Stimulated activated memory B cell treated with anti-CD40 and anti-IgM and Interleukin-4, amounts not matched to agents 10 μg/mL and 1 μg/mL and 100 μg/mL, for 72 hours (primary cell): ENCODE data around the gene TMEM236.

Source experiments
- ATAC-seq: fragments of 150-1000 bp; cut with Tn5 transposase; 2 replicates; pipeline ENCODE4 v1.10.0; 2021
- H3K27ac Mint-ChIP-seq: one replicate; pipeline ENCODE4 v1.8.0; 2022; ENCODE audit warnings: mild to moderate bottlenecking, mixed read lengths
- H3K27me3 Mint-ChIP-seq: one replicate; pipeline ENCODE4 v1.8.0; 2022; ENCODE audit warnings: mixed read lengths
- H3K36me3 Mint-ChIP-seq: one replicate; pipeline ENCODE4 v1.8.0; 2022; ENCODE audit warnings: mixed read lengths
- H3K4me1 Mint-ChIP-seq: one replicate; pipeline ENCODE4 v1.8.0; 2022; ENCODE audit warnings: mixed read lengths
- H3K4me3 Mint-ChIP-seq: one replicate; pipeline ENCODE4 v1.8.0; 2022; ENCODE audit warnings: mild to moderate bottlenecking, moderate library complexity, mixed read lengths
- H3K9me3 Mint-ChIP-seq: one replicate; pipeline ENCODE4 v1.8.0; 2022; ENCODE audit warnings: mixed read lengths

TMEM236 gene

DNA sequence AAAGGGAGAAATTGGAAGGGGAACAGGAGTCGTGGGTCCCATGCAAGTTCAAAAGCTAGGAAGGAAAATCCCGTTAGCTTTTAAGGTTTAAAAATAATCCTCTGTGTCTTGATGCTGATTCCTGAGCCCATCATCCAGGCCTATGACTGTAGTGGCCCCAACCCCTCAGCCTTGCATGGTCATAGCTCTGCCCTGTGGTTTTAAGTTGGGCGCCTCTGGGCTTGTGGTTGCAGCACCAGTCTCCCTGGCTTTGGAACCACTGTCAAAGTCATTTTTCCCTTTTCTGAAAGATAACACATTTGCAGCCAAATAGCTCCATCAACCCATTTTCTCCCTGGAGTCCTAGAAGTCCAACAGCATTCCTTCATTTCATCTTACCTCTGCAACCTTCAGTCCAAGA is 13.6 kb downstream of the TMEM236 start:
- Mint-ChIP-seq H3K27ac (no peak overlapping the region), H3K9me3 (peaks cover 10% of the 10 kb centered on the region), H3K36me3 (no peaks in the 10 kb centered on the region), H3K4me1 (no peaks in the 10 kb centered on the region), H3K4me3 (no peak overlapping the region), H3K27me3 (no peaks in the 10 kb centered on the region)
- no peak for ATAC-seq

DNA sequence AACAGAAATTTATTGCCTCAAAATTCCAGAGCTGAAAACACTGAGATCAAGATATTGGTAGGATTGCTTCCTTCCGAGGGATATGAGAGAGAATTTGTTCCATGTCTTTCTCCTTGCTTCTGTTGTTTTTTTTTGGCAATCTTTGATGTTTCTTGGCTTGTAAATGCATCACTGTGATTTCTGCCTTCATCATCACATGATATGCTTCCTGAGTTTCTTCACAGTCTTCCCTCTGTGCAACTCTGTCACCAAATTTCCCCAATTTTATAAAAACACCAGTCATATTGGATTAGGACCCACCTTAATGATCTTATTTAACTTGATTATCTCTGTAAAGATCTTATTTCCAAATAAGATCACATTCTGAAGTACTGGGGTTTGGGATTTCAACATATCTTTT is 14.7 kb downstream of the TMEM236 start:
- Mint-ChIP-seq H3K27me3 (no peaks in the 10 kb centered on the region), H3K4me1 (no peaks in the 10 kb centered on the region), H3K4me3 (no peak overlapping the region), H3K27ac (no peak overlapping the region), H3K9me3 (peaks cover 8% of the 10 kb centered on the region), H3K36me3 (no peaks in the 10 kb centered on the region)
- ATAC-seq = no peak

- no peak overlapping the region for H3K27ac Mint-ChIP-seq
- peaks cover 8% of the 10 kb centered on the region for H3K9me3 Mint-ChIP-seq
- H3K27me3 Mint-ChIP-seq = no peaks in the 10 kb centered on the region
- H3K4me1 Mint-ChIP-seq = no peaks in the 10 kb centered on the region
- ATAC-seq = no peak
- no peak overlapping the region for H3K4me3 Mint-ChIP-seq
- no peaks in the 10 kb centered on the region for H3K36me3 Mint-ChIP-seq
These were observed 16.5 kb downstream of the TMEM236 start for GRCh38 chr10:17768496-17768895.

- Mint-ChIP-seq H3K9me3 (peaks cover 8% of the 10 kb centered on the region), H3K4me3 (no peak overlapping the region), H3K36me3 (no peaks in the 10 kb centered on the region), H3K27me3 (no peaks in the 10 kb centered on the region), H3K4me1 (no peaks in the 10 kb centered on the region), H3K27ac (no peak overlapping the region)
- ATAC-seq = no peak
These were observed 17.0 kb downstream of the TMEM236 start for GRCh38 chr10:17768957-17769356.

- Mint-ChIP-seq H3K4me3 (no peak overlapping the region), H3K4me1 (no peaks in the 10 kb centered on the region), H3K36me3 (no peaks in the 10 kb centered on the region), H3K27me3 (peaks cover 8% of the 10 kb centered on the region), H3K27ac (no peak overlapping the region), H3K9me3 (peaks cover 5% of the 10 kb centered on the region)
- no peak for ATAC-seq
These were observed 19.0 kb downstream of the TMEM236 start for GRCh38 chr10:17771017-17771416.

DNA sequence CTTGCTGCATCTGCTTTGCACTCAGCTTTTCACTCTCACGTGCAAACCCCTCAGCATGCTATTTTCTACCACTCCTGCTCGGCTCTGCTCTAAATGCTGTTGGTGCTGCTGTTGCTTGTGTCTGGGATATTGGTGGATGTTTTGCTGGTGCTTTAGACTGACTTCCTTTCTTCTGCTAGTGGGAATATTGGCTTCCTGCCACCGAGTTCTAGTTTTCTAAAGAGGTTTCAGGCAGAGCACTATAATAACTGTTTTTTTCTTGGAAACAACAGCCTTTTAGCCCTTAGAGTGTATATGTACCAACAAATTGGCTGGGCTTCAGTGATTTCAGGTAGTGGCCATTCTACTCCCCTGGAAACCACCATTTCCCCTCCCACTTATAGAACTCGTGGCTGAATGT is 27.8 kb downstream of the TMEM236 start:
- H3K4me3 Mint-ChIP-seq = no peak overlapping the region
- H3K4me1 Mint-ChIP-seq = no peaks in the 10 kb centered on the region
- no peak overlapping the region for H3K27ac Mint-ChIP-seq
- peaks cover 18% of the 10 kb centered on the region for H3K27me3 Mint-ChIP-seq
- ATAC-seq = no peak
- peaks cover 3% of the 10 kb centered on the region for H3K9me3 Mint-ChIP-seq
- no peaks in the 10 kb centered on the region for H3K36me3 Mint-ChIP-seq

GRCh38 chr10:17780727-17781126 is 28.7 kb downstream of the TMEM236 start:
- Mint-ChIP-seq H3K36me3 (no peaks in the 10 kb centered on the region), H3K4me1 (no peaks in the 10 kb centered on the region), H3K9me3 (peaks cover 3% of the 10 kb centered on the region), H3K27me3 (peaks cover 15% of the 10 kb centered on the region), H3K27ac (no peak overlapping the region), H3K4me3 (no peak overlapping the region)
- no peak for ATAC-seq

DNA sequence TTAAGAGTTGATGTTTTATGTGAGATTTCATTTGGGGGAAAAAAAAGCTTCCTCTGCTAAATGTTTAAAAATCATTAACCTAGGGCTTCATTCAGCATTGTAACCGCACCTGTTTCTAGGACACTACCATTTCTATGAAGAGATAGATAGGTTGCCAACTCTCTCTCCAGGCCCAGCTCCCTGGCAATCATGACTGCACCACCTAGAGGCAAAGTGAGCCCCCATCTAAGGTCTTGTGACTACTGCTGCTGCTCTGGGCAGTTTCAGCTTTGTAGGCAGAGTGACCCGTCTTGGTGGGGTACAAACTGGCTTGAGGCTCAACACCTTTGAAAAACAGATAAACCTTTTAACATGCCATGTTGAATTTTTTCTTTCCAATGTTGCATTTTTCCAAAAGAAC is 29.9 kb downstream of the TMEM236 start:
- Mint-ChIP-seq H3K27me3 (peaks cover 15% of the 10 kb centered on the region), H3K36me3 (no peaks in the 10 kb centered on the region), H3K9me3 (peaks cover 3% of the 10 kb centered on the region), H3K27ac (no peak overlapping the region), H3K4me1 (no peaks in the 10 kb centered on the region), H3K4me3 (no peak overlapping the region)
- no peak for ATAC-seq

GRCh38 chr10:17782921-17783665 is 31.1 kb downstream of the TMEM236 start:
- no peak overlapping the region for H3K4me3 Mint-ChIP-seq
- H3K4me1 Mint-ChIP-seq = no peaks in the 10 kb centered on the region
- no peaks in the 10 kb centered on the region for H3K36me3 Mint-ChIP-seq
- H3K9me3 Mint-ChIP-seq = peaks cover 3% of the 10 kb centered on the region
- H3K27me3 Mint-ChIP-seq = peaks cover 15% of the 10 kb centered on the region
- no peak for ATAC-seq
- H3K27ac Mint-ChIP-seq = no peak overlapping the region

DNA sequence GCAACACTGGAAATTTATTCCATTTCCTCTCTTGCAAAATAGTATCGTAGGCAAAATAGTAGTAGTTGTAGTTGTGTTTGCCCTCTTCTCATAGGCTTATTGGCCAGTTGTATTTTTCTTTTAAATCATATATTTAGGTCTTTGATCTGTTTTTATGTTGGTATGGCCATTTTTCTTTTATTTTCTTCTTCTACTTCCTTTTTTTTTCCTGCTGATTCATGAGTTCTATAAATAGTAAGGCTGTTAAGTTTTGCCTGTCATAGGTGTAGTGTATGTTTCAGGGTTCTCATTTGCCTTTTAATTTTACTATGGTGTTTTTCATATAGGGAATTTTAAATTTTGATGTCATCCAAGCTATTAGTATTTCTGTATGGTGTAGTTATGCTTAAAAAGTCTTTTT is 31.8 kb downstream of the TMEM236 start:
- no peaks in the 10 kb centered on the region for H3K36me3 Mint-ChIP-seq
- no peak for ATAC-seq
- H3K4me1 Mint-ChIP-seq = no peaks in the 10 kb centered on the region
- no peak overlapping the region for H3K4me3 Mint-ChIP-seq
- H3K27me3 Mint-ChIP-seq = peaks cover 15% of the 10 kb centered on the region
- no peak overlapping the region for H3K27ac Mint-ChIP-seq
- peaks cover 3% of the 10 kb centered on the region for H3K9me3 Mint-ChIP-seq

DNA sequence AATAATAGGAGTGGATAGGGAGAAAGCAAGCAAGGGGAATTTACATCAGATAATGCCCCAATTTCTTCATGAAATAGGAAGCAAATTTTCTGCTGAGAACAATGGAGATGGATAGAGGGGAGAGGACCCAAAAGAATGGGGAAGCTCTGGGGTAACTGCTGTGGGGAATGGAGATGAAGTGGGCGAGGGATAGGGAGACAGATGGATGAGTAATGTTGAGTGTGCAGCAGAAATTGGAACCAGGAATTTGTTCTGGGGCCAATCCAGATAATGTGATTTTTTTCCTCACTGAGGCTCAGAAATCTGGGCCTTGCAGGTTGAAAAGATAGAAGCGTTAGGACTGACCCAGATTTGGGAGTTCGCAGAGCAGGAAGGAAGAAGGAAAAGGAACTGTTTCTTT is 32.7 kb downstream of the TMEM236 start:
- H3K27ac Mint-ChIP-seq = no peak overlapping the region
- H3K9me3 Mint-ChIP-seq = peaks cover 3% of the 10 kb centered on the region
- no peaks in the 10 kb centered on the region for H3K4me1 Mint-ChIP-seq
- peaks cover 11% of the 10 kb centered on the region for H3K27me3 Mint-ChIP-seq
- ATAC-seq = no peak
- H3K36me3 Mint-ChIP-seq = no peaks in the 10 kb centered on the region
- no peak overlapping the region for H3K4me3 Mint-ChIP-seq

- Mint-ChIP-seq H3K9me3 (peaks cover 2% of the 10 kb centered on the region), H3K4me3 (no peak overlapping the region), H3K27me3 (peaks cover 4% of the 10 kb centered on the region), H3K4me1 (no peaks in the 10 kb centered on the region), H3K36me3 (no peaks in the 10 kb centered on the region), H3K27ac (no peak overlapping the region)
- no peak for ATAC-seq
These were observed 33.4 kb downstream of the TMEM236 start for GRCh38 chr10:17785276-17785930.

DNA sequence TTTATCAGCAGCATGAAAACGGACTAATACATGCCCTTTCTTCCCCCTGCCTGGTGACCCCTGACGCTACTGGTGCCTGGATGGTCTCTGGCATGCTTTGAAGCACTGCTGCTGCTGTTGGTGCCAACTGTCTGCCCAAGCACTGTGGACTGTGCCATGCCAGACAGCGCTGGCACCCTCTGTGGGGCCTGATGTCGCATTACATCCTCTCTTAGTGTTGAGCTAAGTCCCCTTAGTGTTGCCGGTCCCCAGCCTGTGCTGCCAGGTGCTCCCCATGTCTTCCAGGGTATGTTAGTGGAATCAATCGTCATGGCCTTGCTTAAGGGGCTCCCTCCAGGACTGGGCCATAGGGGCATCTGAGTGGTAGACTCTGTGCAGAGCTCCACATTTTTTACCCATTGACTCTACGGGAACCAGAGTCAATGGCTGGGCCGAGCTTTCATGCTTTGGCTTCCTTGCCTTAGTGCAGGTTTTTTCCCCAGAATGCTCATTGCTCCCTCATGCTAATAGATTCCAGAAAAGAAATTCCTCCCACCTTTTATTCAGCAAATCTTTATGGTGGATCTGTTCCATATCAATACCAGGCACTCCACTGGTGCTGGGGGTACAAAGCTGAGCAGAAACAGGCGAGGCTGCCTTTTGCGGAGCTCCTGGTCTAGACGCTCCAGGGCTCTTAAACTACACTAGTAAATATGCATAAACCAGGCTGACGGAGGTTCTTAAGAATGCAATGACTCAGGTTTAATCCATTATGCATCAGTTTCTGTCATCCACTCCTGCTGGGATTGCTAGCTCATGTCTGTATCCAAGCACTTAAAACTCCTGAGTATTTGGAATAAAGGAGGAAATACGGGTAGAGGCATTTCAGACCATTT is 35.3 kb downstream of the TMEM236 start:
- no peak for ATAC-seq
- Mint-ChIP-seq H3K4me1 (no peaks in the 10 kb centered on the region), H3K9me3 (no peaks in the 10 kb centered on the region), H3K4me3 (no peak overlapping the region), H3K27ac (no peak overlapping the region), H3K36me3 (no peaks in the 10 kb centered on the region), H3K27me3 (no peaks in the 10 kb centered on the region)

DNA sequence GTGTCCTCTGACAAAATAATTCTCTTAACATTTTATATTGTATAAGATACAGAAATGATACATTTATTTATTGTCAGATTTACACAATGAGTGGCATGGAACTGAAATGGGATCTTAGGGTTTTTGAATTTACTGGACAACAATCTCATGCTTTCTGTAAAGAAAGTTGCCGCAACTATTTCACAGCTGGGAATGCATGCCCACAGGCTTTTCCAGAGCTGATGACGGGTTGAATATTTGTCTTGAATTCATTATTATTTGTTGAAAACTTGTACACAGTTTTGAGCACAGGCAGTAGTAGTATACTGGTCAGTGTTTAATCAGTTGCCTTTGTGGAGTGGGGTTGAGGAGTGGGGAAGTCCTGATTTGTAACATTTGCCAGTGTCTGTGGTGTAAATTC is 36.6 kb downstream of the TMEM236 start:
- ATAC-seq = no peak

GRCh38 chr10:17789396-17789795 is 37.4 kb downstream of the TMEM236 start:
- H3K9me3 Mint-ChIP-seq = no peaks in the 10 kb centered on the region
- no peaks in the 10 kb centered on the region for H3K36me3 Mint-ChIP-seq
- H3K27me3 Mint-ChIP-seq = no peaks in the 10 kb centered on the region
- H3K4me3 Mint-ChIP-seq = no peak overlapping the region
- no peaks in the 10 kb centered on the region for H3K4me1 Mint-ChIP-seq
- no peak overlapping the region for H3K27ac Mint-ChIP-seq
- ATAC-seq = no peak

More for the DNA sequence above, 36.6 kb downstream of the TMEM236 start:
- H3K27me3 Mint-ChIP-seq = no peaks in the 10 kb centered on the region
- H3K9me3 Mint-ChIP-seq = no peaks in the 10 kb centered on the region
- H3K4me1 Mint-ChIP-seq = no peaks in the 10 kb centered on the region
- no peak overlapping the region for H3K4me3 Mint-ChIP-seq
- H3K27ac Mint-ChIP-seq = no peak overlapping the region
- H3K36me3 Mint-ChIP-seq = no peaks in the 10 kb centered on the region
